OCI-LY7 (cell line): Measurements from ENCODE around the gene SPRR5.

Experiments
- EZH2phosphoT487 ChIP-seq: fragments of 200-600 bp; sonication (generic); IDR thresholded peaks from 2 replicates; pipeline ENCODE4 v1.6.1; 2018; ENCODE audit warnings: low read depth, borderline replicate concordance, mild to moderate bottlenecking, mixed run types, antibody characterized with exemption, low read length, moderate library complexity, mixed read lengths
- TF ChIP-seq, protein P1 (sequence below): fragments of 200-600 bp; sonication (generic); conservative IDR thresholded peaks from 2 replicates; pipeline ENCODE4 v1.5.1; 2014; ENCODE audit warnings: mild to moderate bottlenecking, antibody characterized with exemption, low read length, moderate library complexity, mixed read lengths

GRCh38 chr1:152953761-152954160 is 6.8 kb downstream of the SPRR5 start:
- TF ChIP-seq, protein P1, sequence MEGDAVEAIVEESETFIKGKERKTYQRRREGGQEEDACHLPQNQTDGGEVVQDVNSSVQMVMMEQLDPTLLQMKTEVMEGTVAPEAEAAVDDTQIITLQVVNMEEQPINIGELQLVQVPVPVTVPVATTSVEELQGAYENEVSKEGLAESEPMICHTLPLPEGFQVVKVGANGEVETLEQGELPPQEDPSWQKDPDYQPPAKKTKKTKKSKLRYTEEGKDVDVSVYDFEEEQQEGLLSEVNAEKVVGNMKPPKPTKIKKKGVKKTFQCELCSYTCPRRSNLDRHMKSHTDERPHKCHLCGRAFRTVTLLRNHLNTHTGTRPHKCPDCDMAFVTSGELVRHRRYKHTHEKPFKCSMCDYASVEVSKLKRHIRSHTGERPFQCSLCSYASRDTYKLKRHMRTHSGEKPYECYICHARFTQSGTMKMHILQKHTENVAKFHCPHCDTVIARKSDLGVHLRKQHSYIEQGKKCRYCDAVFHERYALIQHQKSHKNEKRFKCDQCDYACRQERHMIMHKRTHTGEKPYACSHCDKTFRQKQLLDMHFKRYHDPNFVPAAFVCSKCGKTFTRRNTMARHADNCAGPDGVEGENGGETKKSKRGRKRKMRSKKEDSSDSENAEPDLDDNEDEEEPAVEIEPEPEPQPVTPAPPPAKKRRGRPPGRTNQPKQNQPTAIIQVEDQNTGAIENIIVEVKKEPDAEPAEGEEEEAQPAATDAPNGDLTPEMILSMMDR, result no peak
- no peak for TF ChIP-seq EZH2phosphoT487
